Keratinocyte (primary cell): ENCODE results near the gene AGAP1. TPM values are rescaled to one million over a fixed set of nuclear protein-coding genes. Genes with fewer than 3 reads are reported as not detected.

Source experiments
- DNase-seq: peaks from one replicate; pipeline ENCODE4 v3.0.0-alpha.2; 2011; ENCODE audit warnings: low read depth, missing footprints, low spot score
- FAIRE-seq: peaks from 2 replicates; lab custom pipeline; 2011; peaks lifted over from hg19 to GRCh38; lab: Jason Lieb, UNC
- H2AFZ ChIP-seq: 2 replicates; pipeline ENCODE4 v1.6.0; 2012; ENCODE audit warnings: low read length, control low read depth, inconsistent platforms; ENCODE audit not compliant: control insufficient read depth
- H3K27ac ChIP-seq: 2 replicates; pipeline ENCODE4 v1.5.1; 2011; ENCODE audit warnings: low read length; ENCODE audit not compliant: control insufficient read depth, insufficient read depth
- H3K27me3 ChIP-seq: 3 replicates; pipeline ENCODE4 v1.6.0; 2011; ENCODE audit warnings: low read length; ENCODE audit not compliant: control insufficient read depth, insufficient read depth; ENCODE audit errors: extremely low read depth
- H3K36me3 ChIP-seq, 2 experiments: 2 replicates in 1 of 2; 3 replicates in 1 of 2; pipeline ENCODE4 v1.5.1; 2011; ENCODE audit warnings: low read length in 2 of 2, mild to moderate bottlenecking in 1 of 2; ENCODE audit not compliant: control insufficient read depth in 2 of 2, insufficient read depth in 2 of 2; ENCODE audit errors: extremely low read depth in 1 of 2
- H3K4me1 ChIP-seq: 3 replicates; pipeline ENCODE4 v1.5.1; 2011; ENCODE audit warnings: low read length; ENCODE audit not compliant: control insufficient read depth, insufficient read depth; ENCODE audit errors: extremely low read depth
- H3K4me2 ChIP-seq: 3 replicates; pipeline ENCODE4 v1.6.0; 2011; ENCODE audit warnings: low read depth, low read length; ENCODE audit not compliant: control insufficient read depth, insufficient read depth; ENCODE audit errors: extremely low read depth
- H3K4me3 ChIP-seq, 3 experiments: fragments of 200-600 bp in 1 of 3; sonication (generic) in 1 of 3; 2 replicates in 2 of 3; 3 replicates in 1 of 3; pipeline ENCODE4 v1.5.1; 2011 to 2016; ENCODE audit warnings: low read length in 3 of 3, mild to moderate bottlenecking in 3 of 3, control low read depth in 2 of 3, inconsistent platforms in 1 of 3, low read depth in 1 of 3, mixed read lengths in 1 of 3, mixed run types in 1 of 3, moderate library complexity in 1 of 3; ENCODE audit not compliant: control insufficient read depth in 2 of 3, insufficient read depth in 2 of 3; ENCODE audit errors: extremely low read depth in 1 of 3
- H3K79me2 ChIP-seq: 2 replicates; pipeline ENCODE4 v1.6.0; 2012; ENCODE audit warnings: low read length; ENCODE audit not compliant: control insufficient read depth, insufficient read depth
- H3K9ac ChIP-seq: 3 replicates; pipeline ENCODE4 v1.6.0; 2011; ENCODE audit warnings: low read length; ENCODE audit not compliant: control insufficient read depth, insufficient read depth; ENCODE audit errors: extremely low read depth
- H3K9me1 ChIP-seq: 3 replicates; pipeline ENCODE4 v1.6.0; 2011; ENCODE audit warnings: low read length; ENCODE audit not compliant: control insufficient read depth, insufficient read depth; ENCODE audit errors: extremely low read depth
- H3K9me3 ChIP-seq: 2 replicates; pipeline ENCODE4 v1.5.1; 2012; ENCODE audit warnings: low read depth, low read length; ENCODE audit not compliant: control insufficient read depth
- H4K20me1 ChIP-seq: 3 replicates; pipeline ENCODE4 v1.6.0; 2011; ENCODE audit warnings: low read length; ENCODE audit not compliant: control insufficient read depth, insufficient read depth; ENCODE audit errors: extremely low read depth
- EZH2 ChIP-seq: IDR thresholded peaks from one replicate; pipeline ENCODE4 v1.6.1; 2012; ENCODE audit warnings: inconsistent platforms, mild to moderate bottlenecking, low read length, moderate library complexity
- dilution Hi-C: fragments of 300-500 bp; cut with MboI; formaldehyde crosslinking; loops from one replicate; pipeline ENCODE4 v1.7.0; 2020; ENCODE audit warnings: low sequenced_read_pairs; ENCODE audit not compliant: extremely low pct_ligation_motif_present
- polyA plus RNA-seq, 5 experiments: library from polyadenylated mRNA; depleted of rRNA in 3 of 5; stranded (reverse) in 3 of 5; stranded (forward) in 1 of 5; unstranded in 1 of 5; fragments of >200 nt; gene quantifications; 1 replicate in 1 of 5; 2 replicates in 3 of 5; 3 replicates in 1 of 5; pipeline versions ENCODE4 v1.2.1 to v1.2.3, GENCODE V29; 2011 to 2012; ENCODE audit warnings: missing spikeins in 2 of 5, low read depth in 1 of 5, low replicate concordance in 1 of 5
- TF ChIP-seq, protein P1 (sequence below), 3 experiments: IDR thresholded peaks in 1 of 3; conservative IDR thresholded peaks in 1 of 3; optimal IDR thresholded peaks in 1 of 3; 2 replicates in 2 of 3; 3 replicates in 1 of 3; pipeline versions ENCODE3 to v1.5.1; 2011; ENCODE audit warnings: low read length in 3 of 3, mild to moderate bottlenecking in 3 of 3, moderate library complexity in 2 of 3, control low read depth in 1 of 3, inconsistent platforms in 1 of 3; ENCODE audit not compliant: insufficient read depth in 2 of 3; ENCODE audit errors: extremely low read depth in 1 of 3

Gene AGAP1
- polyA plus RNA-seq, 1 donor (not counting 4 experiments of a cell fraction or from before 2014, with no cell fraction given) = 12.6 TPM

GRCh38 chr2:235634435-235635158, 140.8 kb downstream of the AGAP1 start:
- no peaks in the 10 kb centered on the region for H3K9me1 ChIP-seq
- H3K4me3 ChIP-seq = no peak overlapping the region
- H3K9me3 ChIP-seq = no peaks in the 10 kb centered on the region
- no peak overlapping the region for H3K9ac ChIP-seq
- no peak overlapping the region for H2AFZ ChIP-seq
- DNase-seq = no peak
- FAIRE-seq = peak; percentile 36
- peaks cover 3% of the 10 kb centered on the region for H3K79me2 ChIP-seq
- no peaks in the 10 kb centered on the region for H3K4me1 ChIP-seq
- TF ChIP-seq, protein P1, sequence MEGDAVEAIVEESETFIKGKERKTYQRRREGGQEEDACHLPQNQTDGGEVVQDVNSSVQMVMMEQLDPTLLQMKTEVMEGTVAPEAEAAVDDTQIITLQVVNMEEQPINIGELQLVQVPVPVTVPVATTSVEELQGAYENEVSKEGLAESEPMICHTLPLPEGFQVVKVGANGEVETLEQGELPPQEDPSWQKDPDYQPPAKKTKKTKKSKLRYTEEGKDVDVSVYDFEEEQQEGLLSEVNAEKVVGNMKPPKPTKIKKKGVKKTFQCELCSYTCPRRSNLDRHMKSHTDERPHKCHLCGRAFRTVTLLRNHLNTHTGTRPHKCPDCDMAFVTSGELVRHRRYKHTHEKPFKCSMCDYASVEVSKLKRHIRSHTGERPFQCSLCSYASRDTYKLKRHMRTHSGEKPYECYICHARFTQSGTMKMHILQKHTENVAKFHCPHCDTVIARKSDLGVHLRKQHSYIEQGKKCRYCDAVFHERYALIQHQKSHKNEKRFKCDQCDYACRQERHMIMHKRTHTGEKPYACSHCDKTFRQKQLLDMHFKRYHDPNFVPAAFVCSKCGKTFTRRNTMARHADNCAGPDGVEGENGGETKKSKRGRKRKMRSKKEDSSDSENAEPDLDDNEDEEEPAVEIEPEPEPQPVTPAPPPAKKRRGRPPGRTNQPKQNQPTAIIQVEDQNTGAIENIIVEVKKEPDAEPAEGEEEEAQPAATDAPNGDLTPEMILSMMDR (optimal IDR thresholded peaks at IDR 0.05 in 1 of 3, IDR thresholded peaks at IDR 0.05 in 1 of 3, conservative IDR thresholded peaks at IDR 0.05 in 1 of 3; ENCODE audit: extremely low read depth in 1 of 3, insufficient read depth in 2 of 3, low read length in 3 of 3) = no peak
- no peak for TF ChIP-seq EZH2
- H4K20me1 ChIP-seq = peaks cover 5% of the 10 kb centered on the region
- no peak overlapping the region for H3K27ac ChIP-seq
- no peak overlapping the region for H3K4me2 ChIP-seq
- dilution Hi-C loops = no loop called here
- no peaks in the 10 kb centered on the region for H3K36me3 ChIP-seq
- no peaks in the 10 kb centered on the region for H3K27me3 ChIP-seq

- Histone ChIP-seq H2AFZ (no peak overlapping the region), H3K4me3 (no peak overlapping the region), H3K9me3 (no peaks in the 10 kb centered on the region), H3K27ac (no peak overlapping the region), H3K9ac (no peak overlapping the region), H3K4me1 (no peaks in the 10 kb centered on the region), H3K27me3 (no peaks in the 10 kb centered on the region), H3K36me3 (no peaks in the 10 kb centered on the region), H3K79me2 (peaks cover 3% of the 10 kb centered on the region), H3K9me1 (no peaks in the 10 kb centered on the region), H3K4me2 (no peak overlapping the region), H4K20me1 (no peaks in the 10 kb centered on the region)
- TF ChIP-seq, protein P1 (optimal IDR thresholded peaks at IDR 0.05 in 1 of 3, IDR thresholded peaks at IDR 0.05 in 1 of 3, conservative IDR thresholded peaks at IDR 0.05 in 1 of 3; ENCODE audit: extremely low read depth in 1 of 3, insufficient read depth in 2 of 3, low read length in 3 of 3) = no peak
- TF ChIP-seq EZH2 = no peak
- DNase-seq (no peak), FAIRE-seq (no peak)
- dilution Hi-C loops = no loop called here
These were observed 142.7 kb downstream of the AGAP1 start for GRCh38 chr2:235636546-235636945.
